ENCODE data around the gene PPP1R3F.
"Not testable (repeated sequence)": the region's sequence is repeated elsewhere in the genome, so short reads cannot be mapped to it uniquely, and the experiment has no call there.

PPP1R3F gene

DNA sequence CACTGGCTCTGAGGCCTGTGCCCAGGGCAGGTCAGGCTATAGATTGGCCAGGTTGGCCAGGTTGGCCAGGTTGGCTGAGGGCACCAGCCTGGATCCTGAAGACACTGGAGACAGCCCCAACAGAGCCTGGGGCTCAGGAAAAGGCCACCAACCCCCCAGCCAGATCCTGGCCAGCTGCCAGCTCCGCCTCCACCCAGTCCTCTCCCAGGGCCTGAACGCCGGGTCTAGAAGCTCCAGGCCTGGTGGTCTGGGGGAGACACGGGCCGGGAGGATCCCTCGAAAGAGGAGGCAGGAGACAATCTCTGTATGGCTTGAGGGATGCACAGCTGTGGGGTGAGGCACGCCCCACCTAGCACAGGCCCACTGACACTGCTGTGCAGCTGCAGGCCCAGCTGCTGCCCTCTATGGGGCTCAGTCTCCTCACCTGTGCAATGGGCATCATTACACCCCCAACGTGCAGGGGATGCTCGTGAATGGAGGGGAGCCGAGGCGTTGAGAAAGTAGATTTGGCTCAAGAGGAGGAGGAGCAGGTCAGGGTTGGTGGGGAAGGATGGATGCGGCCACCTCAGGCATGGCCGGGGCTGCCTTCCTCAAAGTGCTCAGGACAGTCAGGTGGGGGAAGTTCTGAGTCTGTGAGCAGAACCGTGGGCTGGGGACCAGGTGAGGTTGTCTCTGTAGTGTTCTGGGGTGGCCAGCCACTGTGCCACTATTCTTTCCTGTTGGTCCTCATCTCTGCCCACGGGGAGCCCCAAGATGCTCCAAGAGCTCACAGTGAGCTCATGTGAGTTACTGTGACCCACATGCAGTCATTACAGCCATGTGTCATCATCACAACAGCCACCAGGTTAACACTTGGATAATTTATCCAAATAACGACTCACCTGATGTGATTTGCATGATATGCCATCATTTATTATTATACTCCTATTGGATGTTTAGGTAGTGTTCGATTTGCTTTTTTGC lies 23.1 kb downstream of the PPP1R3F start:
- Histone ChIP-seq H3K36me3 (replicated peaks; ENCODE audit: insufficient read depth, low read length) (no peaks in the 10 kb centered on the region), H3K9ac (ENCODE audit: low read length) (no peak overlapping the region), H2AFZ (ENCODE audit: low read length) (no peak overlapping the region), H3K4me1 (ENCODE audit: low read length) (no peaks in the 10 kb centered on the region), H3F3A (ENCODE audit: insufficient read depth, low read length) (no peaks in the 10 kb centered on the region), H3K79me2 (ENCODE audit: low read length) (no peaks in the 10 kb centered on the region), H3K4me2 (ENCODE audit: low read depth, low read length) (no peak overlapping the region), H3K27me3 (replicated peaks; ENCODE audit: insufficient read depth, low read length) (no peaks in the 10 kb centered on the region), H3K9me2 (replicated peaks; ENCODE audit: insufficient read depth, low read length) (no peaks in the 10 kb centered on the region), H3K27ac (ENCODE audit: low read length) (no peak overlapping the region), H4K20me1 (ENCODE audit: insufficient read depth, low read length) (no peaks in the 10 kb centered on the region), H3K4me3 (ENCODE audit: low read length) (no peak overlapping the region), H3K9me3 (replicated peaks; ENCODE audit: insufficient read depth, low read length) (no peaks in the 10 kb centered on the region)
- DNase-seq, result no peak
- TF ChIP-seq EZH2phosphoT487 (IDR thresholded peaks at IDR 0.05; ENCODE audit: low read length) (no peak), EZH2 (optimal IDR thresholded peaks at IDR 0.05; ENCODE audit: low read depth, low read length) (no peak)
- TF ChIP-seq, protein P1, sequence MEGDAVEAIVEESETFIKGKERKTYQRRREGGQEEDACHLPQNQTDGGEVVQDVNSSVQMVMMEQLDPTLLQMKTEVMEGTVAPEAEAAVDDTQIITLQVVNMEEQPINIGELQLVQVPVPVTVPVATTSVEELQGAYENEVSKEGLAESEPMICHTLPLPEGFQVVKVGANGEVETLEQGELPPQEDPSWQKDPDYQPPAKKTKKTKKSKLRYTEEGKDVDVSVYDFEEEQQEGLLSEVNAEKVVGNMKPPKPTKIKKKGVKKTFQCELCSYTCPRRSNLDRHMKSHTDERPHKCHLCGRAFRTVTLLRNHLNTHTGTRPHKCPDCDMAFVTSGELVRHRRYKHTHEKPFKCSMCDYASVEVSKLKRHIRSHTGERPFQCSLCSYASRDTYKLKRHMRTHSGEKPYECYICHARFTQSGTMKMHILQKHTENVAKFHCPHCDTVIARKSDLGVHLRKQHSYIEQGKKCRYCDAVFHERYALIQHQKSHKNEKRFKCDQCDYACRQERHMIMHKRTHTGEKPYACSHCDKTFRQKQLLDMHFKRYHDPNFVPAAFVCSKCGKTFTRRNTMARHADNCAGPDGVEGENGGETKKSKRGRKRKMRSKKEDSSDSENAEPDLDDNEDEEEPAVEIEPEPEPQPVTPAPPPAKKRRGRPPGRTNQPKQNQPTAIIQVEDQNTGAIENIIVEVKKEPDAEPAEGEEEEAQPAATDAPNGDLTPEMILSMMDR (IDR thresholded peaks at IDR 0.05; ENCODE audit: low read length), result no peak

DNA sequence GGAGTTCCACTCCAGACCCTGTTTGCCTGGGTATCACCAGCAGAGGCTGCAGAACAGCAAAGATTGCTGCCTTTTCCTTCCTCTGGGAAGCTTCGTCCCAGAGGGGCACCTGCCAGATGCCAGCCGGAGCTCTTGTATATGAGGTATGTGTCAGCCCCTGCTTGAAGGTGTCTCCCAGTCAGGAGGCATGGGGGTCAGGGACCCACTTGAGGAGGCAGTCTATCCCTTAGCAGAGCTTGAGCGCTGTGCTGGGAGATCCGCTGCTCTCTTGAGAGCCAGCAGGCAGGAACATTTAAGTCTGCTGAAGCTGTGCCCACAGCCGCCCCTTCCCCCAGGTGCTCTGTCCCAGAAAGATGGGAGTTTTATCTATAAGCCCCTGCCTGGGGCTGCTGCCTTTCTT lies 29.7 kb downstream of the PPP1R3F start:
- not testable (repeated sequence) for H4K20me1 ChIP-seq (ENCODE audit: insufficient read depth, low read length)

DNA sequence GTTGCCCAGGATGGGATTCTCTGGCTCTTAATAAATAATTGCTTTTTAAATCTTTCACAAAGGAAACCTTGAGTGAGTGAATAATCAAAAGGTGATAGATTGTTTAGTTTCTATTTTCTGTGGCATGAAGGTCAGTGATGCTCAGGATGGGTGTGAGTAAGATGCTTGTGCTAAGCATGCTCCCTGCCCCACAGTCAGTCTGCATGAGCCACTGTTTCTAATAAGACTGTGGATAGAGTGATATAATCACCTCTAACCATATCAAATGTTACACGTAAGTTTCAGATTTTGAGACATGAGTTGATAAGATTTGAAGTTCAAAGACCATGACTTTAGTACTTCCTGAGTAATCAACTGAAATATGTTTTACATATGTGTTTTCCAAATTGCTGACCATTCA lies 31.1 kb downstream of the PPP1R3F start:
- Histone ChIP-seq H3K9me3 (replicated peaks; ENCODE audit: insufficient read depth, low read length) (no peaks in the 10 kb centered on the region), H3K27ac (ENCODE audit: low read length) (no peak overlapping the region), H2AFZ (ENCODE audit: low read length) (no peak overlapping the region), H3K27me3 (replicated peaks; ENCODE audit: insufficient read depth, low read length) (no peaks in the 10 kb centered on the region), H4K20me1 (ENCODE audit: insufficient read depth, low read length) (no peaks in the 10 kb centered on the region), H3K4me2 (ENCODE audit: low read depth, low read length) (no peak overlapping the region), H3K79me2 (ENCODE audit: low read length) (no peaks in the 10 kb centered on the region), H3F3A (ENCODE audit: insufficient read depth, low read length) (no peaks in the 10 kb centered on the region), H3K9me2 (replicated peaks; ENCODE audit: insufficient read depth, low read length) (no peaks in the 10 kb centered on the region), H3K9ac (ENCODE audit: low read length) (no peak overlapping the region), H3K36me3 (replicated peaks; ENCODE audit: insufficient read depth, low read length) (no peaks in the 10 kb centered on the region), H3K4me1 (ENCODE audit: low read length) (no peaks in the 10 kb centered on the region), H3K4me3 (ENCODE audit: low read length) (no peak overlapping the region)
- TF ChIP-seq EZH2phosphoT487 (IDR thresholded peaks at IDR 0.05; ENCODE audit: low read length), result no peak
- TF ChIP-seq, protein P1 (IDR thresholded peaks at IDR 0.05; ENCODE audit: low read length), result no peak
- no peak for TF ChIP-seq EZH2 (optimal IDR thresholded peaks at IDR 0.05; ENCODE audit: low read depth, low read length)
- no peak for DNase-seq

More for the DNA sequence above, 29.7 kb downstream of the PPP1R3F start:
- DNase-seq; H3K27ac ChIP-seq (ENCODE audit: low read length); H3K4me3 ChIP-seq (ENCODE audit: low read length); H3K9me3 ChIP-seq (replicated peaks; ENCODE audit: insufficient read depth, low read length); H2AFZ ChIP-seq (ENCODE audit: low read length); H3K36me3 ChIP-seq (replicated peaks; ENCODE audit: insufficient read depth, low read length); H3K9me2 ChIP-seq (replicated peaks; ENCODE audit: insufficient read depth, low read length); H3K4me2 ChIP-seq (ENCODE audit: low read depth, low read length); H3K79me2 ChIP-seq (ENCODE audit: low read length); H3F3A ChIP-seq (ENCODE audit: insufficient read depth, low read length); H3K27me3 ChIP-seq (replicated peaks; ENCODE audit: insufficient read depth, low read length); H3K4me1 ChIP-seq (ENCODE audit: low read length); H3K9ac ChIP-seq (ENCODE audit: low read length): not testable (repeated sequence)

DNA sequence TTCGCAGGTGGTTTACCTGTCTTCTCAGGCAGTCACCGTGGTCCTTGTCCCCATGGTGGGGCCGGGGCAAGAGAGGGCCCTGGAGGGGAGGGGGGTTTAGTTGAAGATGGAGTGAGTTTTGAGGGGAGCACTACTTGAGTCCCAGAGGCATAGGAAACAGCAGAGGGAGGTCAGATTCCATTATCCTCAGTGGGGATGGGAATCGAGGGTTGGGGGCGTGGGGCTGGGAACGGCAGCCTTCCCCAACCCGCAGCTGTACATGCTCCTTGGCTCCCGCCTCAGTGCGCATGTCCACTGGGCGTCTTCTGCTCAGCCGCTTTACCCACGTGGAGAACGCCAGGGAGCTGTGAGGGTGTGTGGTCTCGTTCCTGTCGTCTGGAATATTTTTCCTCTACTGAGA lies 33.8 kb downstream of the PPP1R3F start, which contains the start of gene GAGE10:
Gene GAGE10 (plus strand): TSS at position 301 of the 400 bp plus-strand sequence. CDS start 1,214 bp downstream, outside the sequence.
- H2AFZ ChIP-seq (ENCODE audit: low read length), result no peak within 1 kb of the TSS
- DNase-seq, result no peak
- H3K36me3 ChIP-seq (replicated peaks; ENCODE audit: insufficient read depth, low read length), result no peaks in the 10 kb centered on the region
- H3K79me2 ChIP-seq (ENCODE audit: low read length), result no peaks in the 10 kb centered on the region
- H4K20me1 ChIP-seq (ENCODE audit: insufficient read depth, low read length), result no peaks in the 10 kb centered on the region
- no peaks in the 10 kb centered on the region for H3K27me3 ChIP-seq (replicated peaks; ENCODE audit: insufficient read depth, low read length)
- H3K9me3 ChIP-seq (replicated peaks; ENCODE audit: insufficient read depth, low read length), result no peaks in the 10 kb centered on the region
- no peaks in the 10 kb centered on the region for H3K9me2 ChIP-seq (replicated peaks; ENCODE audit: insufficient read depth, low read length)
- H3K4me2 ChIP-seq (ENCODE audit: low read depth, low read length), result no peak within 1 kb of the TSS
- H3F3A ChIP-seq (ENCODE audit: insufficient read depth, low read length), result no peaks in the 10 kb centered on the region
- H3K4me3 ChIP-seq (ENCODE audit: low read length), result no peak within 1 kb of the TSS
- no peak within 1 kb of the TSS for H3K9ac ChIP-seq (ENCODE audit: low read length)
- no peak within 1 kb of the TSS for H3K27ac ChIP-seq (ENCODE audit: low read length)
- no peaks in the 10 kb centered on the region for H3K4me1 ChIP-seq (ENCODE audit: low read length)
- no peak for TF ChIP-seq EZH2 (optimal IDR thresholded peaks at IDR 0.05; ENCODE audit: low read depth, low read length)
- no peak for TF ChIP-seq EZH2phosphoT487 (IDR thresholded peaks at IDR 0.05; ENCODE audit: low read length)

DNA sequence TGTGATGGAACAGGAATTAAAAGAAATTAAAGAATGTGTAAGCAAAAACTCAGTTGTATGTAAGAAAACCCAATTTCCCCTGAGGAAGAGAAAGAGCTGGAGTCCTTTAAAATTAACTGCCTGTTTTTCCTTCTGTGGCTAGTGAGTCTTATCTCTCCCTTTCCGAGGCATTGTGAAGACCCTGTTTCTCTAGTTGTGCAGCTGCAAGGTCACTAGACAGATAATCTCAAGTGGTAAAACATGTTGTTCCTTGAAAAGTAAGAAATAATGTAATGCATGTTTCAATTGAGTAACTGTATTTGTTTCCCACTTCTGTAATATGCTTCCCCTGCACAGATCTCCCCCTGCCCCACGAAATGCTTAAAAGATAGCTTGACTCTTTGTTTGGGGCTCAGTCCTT lies 38.2 kb downstream of the PPP1R3F start:
- H3K4me1 ChIP-seq (ENCODE audit: low read length); H3K27ac ChIP-seq (ENCODE audit: low read length); DNase-seq; H3K4me2 ChIP-seq (ENCODE audit: low read depth, low read length); H3K27me3 ChIP-seq (replicated peaks; ENCODE audit: insufficient read depth, low read length); H3K36me3 ChIP-seq (replicated peaks; ENCODE audit: insufficient read depth, low read length); H3K4me3 ChIP-seq (ENCODE audit: low read length); H3K9me3 ChIP-seq (replicated peaks; ENCODE audit: insufficient read depth, low read length); H3K9me2 ChIP-seq (replicated peaks; ENCODE audit: insufficient read depth, low read length); H3K9ac ChIP-seq (ENCODE audit: low read length); H2AFZ ChIP-seq (ENCODE audit: low read length); H4K20me1 ChIP-seq (ENCODE audit: insufficient read depth, low read length); H3K79me2 ChIP-seq (ENCODE audit: low read length); H3F3A ChIP-seq (ENCODE audit: insufficient read depth, low read length): not testable (repeated sequence)
